GM19372 (cell line): ENCODE measurements around the gene WIPF3.

Experiments
- ATAC-seq: cut with Tn5 transposase; IDR thresholded peaks from one replicate; pipeline ENCODE4 v1.9.1; 2021; ENCODE audit warnings: mild to moderate bottlenecking, low read depth, moderate library complexity; ENCODE audit not compliant: unreplicated experiment

Gene WIPF3

DNA sequence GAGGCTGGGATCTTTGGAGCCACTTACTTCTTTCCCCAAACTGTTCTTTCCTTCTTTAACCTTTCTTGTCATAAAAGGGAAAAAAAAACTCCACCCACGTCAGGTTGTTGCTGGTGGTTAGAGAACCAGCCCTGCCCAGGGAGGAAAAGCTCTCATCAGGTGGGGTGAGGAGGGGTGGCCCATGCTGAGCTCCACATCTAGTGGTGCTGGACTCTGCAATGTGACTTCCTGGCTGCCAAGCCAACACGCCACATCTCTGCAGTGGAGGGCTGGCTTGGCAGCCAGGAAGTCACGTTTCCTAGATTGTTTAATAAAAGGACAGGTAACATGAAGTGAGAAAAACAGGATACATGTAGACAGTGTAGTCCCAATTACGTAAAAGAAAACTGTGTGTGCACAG lies 37.4 kb downstream of the WIPF3 start:
- ATAC-seq = no peak

DNA sequence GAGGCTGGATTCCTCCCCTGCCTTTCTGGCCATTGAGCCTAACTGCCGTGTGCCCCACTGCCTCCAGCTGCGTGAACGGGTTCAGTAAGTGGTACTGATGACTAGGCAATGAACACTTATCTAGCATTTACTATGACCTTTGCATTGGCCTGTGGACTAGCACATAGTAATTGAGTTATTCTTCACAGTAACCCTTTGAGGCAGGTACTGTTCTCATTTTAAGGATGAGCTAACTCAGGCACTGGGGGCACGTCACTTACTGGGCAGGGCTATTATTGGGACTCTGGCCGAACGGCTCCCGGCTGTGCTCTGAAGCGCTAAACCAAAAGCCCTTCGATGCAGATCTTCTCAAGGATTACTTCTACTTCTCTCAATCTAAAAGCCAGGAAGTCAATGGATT lies 38.3 kb downstream of the WIPF3 start:
- ATAC-seq = no peak

DNA sequence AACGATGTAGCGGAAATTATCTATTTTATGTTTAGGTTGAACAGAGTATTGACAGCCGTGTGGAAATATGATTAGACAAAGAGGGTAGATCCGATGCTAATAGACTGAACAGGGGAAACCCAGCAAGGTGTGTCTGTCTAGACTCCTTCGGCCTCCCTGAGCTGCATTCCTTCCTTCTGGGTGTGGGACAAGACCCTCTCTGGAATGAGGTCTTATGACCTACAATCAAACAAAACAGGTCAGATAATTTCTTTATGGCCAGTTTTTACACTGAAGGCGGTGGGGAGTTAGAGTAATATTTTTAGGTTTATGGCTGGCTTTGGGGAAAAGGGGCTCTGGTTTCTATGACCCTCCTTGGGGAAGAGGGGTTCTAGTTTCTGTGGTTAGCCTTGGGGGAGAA lies 41.2 kb downstream of the WIPF3 start:
- no peak for ATAC-seq

- no peak for ATAC-seq
Measured at GRCh38 chr7:29847916-29848315, 41.6 kb downstream of the WIPF3 start.

- no peak for ATAC-seq
Measured at GRCh38 chr7:29848941-29849340, 42.6 kb downstream of the WIPF3 start.

DNA sequence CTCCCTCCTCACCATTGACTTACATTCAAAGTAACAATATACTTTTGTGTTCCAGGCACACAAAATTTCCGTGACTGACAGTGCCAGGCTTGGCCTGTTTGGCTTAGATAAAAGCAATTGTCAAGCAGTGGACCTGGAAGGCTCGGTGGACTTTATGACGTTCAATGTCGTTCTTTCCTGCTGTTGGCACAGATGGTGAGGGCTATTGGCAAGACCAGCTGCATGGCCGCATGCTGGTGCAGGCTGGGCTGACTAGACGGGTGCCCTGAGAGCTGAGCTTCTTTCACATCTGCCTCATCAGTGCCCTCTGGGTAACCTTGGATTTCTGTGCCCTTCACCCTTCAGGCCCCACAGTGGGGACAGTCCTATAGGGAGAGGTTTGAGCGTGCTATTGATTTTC lies 45.2 kb downstream of the WIPF3 start:
- no peak for ATAC-seq

GRCh38 chr7:29852457-29852856 lies 46.1 kb downstream of the WIPF3 start:
- ATAC-seq = no peak

- no peak for ATAC-seq
Measured at GRCh38 chr7:29853072-29853471, 46.8 kb downstream of the WIPF3 start.

- no peak for ATAC-seq
Measured at GRCh38 chr7:29853789-29854188, 47.5 kb downstream of the WIPF3 start.

- ATAC-seq = no peak
Measured at GRCh38 chr7:29854257-29854938, 48.1 kb downstream of the WIPF3 start.

DNA sequence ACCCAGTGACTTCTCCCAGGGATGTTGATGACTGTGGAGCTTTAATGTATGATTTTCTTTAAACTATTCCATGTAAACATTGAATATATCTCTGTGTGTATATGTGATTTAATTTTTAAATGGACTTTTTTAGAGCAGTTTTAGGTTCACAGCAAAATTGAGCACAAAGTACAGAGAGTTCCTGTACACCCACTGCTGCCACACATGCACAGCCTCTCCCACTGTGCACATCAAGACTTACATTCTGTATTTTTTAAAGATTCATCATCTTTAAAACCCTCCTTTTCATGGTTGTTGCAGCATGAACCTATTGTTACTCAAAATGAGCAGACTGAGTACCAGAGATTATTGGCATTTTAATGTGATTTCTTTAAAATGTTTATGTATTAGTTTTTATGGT lies 51.3 kb downstream of the WIPF3 start:
- no peak for ATAC-seq

GRCh38 chr7:29858191-29858951 lies 52.1 kb downstream of the WIPF3 start:
- ATAC-seq = no peak

DNA sequence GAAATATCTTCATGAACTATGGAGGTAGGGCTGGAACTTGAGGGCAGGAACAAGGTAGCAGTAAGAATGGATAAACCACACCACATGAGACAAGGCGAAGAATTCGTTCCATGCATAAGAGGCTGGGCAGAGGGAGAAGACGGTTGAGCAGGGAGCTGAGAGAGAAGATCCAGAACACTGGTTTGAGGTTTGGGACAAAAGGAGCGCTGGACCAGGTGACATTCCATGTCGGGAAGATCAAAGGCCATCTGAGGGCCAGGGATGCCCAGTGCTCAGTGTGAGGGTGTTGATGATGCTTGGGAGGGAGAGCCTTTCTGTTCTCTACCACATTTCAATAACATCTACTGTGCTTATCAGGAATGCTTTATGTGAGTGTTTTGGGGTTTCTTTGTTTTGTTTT lies 52.8 kb downstream of the WIPF3 start:
- no peak for ATAC-seq

- ATAC-seq = no peak
Measured at GRCh38 chr7:29859524-29860185, 53.3 kb downstream of the WIPF3 start.

DNA sequence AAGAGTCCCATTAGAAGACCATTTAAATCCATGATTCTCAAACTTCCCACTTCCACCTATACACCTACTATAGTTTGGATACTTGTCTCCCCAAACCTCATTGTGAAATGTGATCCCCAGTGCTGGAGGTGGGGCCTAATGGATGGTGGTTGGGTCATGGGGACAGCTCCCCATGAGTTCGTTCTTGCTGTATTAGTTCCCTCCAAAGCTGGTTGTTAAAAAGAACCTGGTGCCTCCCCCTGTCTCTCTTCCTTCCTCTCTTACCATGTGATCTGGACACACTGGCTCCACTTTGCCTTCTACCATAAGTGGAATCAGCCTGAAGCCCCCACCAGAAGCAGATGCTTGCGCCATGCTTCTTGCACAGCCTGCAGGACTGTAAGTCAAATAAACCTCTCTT lies 53.9 kb downstream of the WIPF3 start:
- no peak for ATAC-seq

DNA sequence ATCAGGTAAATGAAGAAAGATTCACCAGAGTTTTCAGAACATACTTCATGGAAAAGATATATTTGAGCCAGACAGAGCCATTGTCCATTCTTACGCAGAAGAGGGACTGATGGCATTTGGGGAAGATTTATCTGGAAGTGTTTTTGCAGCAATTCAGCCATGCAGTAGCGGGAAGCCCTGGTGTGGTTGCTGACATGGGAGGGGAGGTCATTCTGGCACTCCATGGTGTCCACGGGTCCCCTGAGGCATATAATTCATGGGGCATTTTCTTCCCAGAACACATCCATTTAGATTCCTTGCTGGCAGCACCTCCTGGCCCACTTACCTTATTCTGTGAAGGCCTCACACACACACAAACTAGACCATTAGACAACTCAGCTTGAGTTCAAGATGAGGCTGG lies 55.6 kb downstream of the WIPF3 start:
- no peak for ATAC-seq

DNA sequence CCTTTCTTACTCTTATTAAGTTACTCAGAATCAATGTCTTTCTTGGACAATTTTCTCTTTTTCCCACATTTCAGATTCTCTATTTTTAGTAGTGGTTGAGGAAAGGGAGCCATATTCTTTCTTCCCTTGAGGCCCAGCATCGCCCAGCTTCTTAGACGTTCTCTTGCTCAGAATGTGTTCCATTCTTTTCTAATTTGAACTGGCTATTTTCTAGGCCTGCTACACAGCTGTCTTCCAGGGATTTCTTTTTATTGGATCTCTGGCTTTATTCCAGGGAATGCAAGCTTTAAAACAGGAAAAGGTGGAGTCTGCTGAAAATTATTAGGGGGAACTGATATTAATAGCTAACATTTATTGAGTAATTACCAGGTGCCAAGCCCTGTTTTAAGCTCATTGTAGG lies 58.3 kb downstream of the WIPF3 start:
- no peak for ATAC-seq

DNA sequence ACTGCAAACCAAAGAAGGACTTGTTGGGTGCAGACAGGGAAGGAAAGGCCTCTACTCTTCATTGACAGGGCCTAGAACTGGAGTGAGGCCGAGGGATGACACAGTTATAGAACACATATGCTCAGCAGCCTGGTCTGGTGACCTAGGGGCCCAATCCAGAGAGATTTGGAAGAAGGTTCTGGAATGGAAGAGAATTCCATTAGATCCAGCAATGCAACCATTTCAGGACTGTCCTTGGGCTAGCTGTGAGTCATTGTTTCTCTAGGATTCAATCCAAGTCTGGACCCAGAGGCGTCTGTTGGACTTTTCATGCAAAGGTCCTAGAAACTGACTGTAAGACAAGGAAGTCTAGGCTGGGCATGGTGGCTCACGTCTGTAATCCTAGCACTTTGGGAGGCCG lies 59.2 kb downstream of the WIPF3 start:
- ATAC-seq = no peak

GRCh38 chr7:29866490-29866930 lies 60.2 kb downstream of the WIPF3 start:
- ATAC-seq = no peak

GRCh38 chr7:29871787-29872398 lies 65.6 kb downstream of the WIPF3 start:
- no peak for ATAC-seq

DNA sequence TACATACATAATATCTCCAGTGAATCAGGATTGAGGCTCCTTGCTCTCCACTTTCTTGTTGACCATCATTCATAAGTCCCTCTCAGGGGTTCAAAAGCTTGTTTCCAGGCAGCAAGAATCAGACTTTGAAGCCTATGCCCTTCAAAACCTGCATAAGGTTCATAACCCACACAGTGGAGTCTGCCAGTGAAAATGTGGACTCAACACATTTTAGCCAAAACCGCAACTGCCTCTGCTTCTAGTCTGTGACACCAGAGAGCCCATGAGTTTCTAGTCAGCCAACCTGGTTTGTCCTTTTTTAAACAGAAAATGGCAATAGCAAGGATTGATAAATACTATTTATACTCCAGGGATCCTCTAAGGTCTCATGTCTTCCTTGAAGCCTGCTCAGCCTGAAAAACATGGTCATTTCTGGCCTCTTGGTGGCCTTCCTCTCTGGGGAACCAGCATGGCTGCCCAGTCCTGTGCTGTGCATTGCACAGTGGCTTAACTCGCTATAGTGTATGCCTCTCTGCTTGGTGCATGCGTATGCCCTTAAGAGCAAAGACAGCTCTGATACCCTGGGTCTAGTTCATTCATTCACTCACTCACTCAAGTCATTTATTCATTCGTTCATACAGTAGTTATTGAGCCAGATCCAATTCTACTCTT lies 67.5 kb downstream of the WIPF3 start:
- no peak for ATAC-seq
